Activated CD8-positive, alpha-beta memory T cell treated with anti-CD3 and anti-CD28 coated beads for 48 hours (primary cell): ENCODE data around the gene CORO2B.
"Not testable (repeated sequence)": the region's sequence is repeated elsewhere in the genome, so short reads cannot be mapped to it uniquely, and the experiment has no call there.

Source experiments
- DNase-seq, 3 experiments: peaks; one replicate each; pipeline ENCODE4 v3.0.0-alpha.2; 2020; ENCODE audit warnings: low read depth in 2 of 3, low spot score in 2 of 3

CORO2B gene

GRCh38 chr15:68644083-68644904, 65.5 kb downstream of the CORO2B start:
- DNase-seq, result no peak

- DNase-seq, result no peak
These were observed 66.2 kb downstream of the CORO2B start for GRCh38 chr15:68644996-68645395.

- no peak for DNase-seq
These were observed 67.4 kb downstream of the CORO2B start for GRCh38 chr15:68646156-68646555.

- DNase-seq, result no peak
These were observed 67.9 kb downstream of the CORO2B start for GRCh38 chr15:68646696-68647095.

DNA sequence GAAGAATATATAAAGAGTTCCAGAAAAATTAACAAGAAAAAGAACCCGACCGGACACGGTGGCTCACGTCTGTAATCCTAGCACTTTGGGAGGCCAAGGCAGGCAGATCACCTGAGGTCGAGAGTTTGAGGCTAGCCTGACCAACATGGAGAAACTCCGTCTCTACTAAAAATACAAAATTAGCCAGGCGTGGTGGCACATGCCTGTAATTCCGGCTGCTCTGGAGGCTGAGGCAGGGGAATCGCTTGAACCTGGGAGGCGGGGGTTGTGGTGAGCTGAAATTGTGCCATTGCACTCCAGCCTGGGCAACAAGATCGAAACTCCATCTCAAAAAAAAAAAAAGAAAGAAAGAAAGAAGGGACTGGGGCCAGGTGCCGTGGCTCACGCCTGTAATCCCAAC, 68.6 kb downstream of the CORO2B start:
- not testable (repeated sequence) for DNase-seq

DNA sequence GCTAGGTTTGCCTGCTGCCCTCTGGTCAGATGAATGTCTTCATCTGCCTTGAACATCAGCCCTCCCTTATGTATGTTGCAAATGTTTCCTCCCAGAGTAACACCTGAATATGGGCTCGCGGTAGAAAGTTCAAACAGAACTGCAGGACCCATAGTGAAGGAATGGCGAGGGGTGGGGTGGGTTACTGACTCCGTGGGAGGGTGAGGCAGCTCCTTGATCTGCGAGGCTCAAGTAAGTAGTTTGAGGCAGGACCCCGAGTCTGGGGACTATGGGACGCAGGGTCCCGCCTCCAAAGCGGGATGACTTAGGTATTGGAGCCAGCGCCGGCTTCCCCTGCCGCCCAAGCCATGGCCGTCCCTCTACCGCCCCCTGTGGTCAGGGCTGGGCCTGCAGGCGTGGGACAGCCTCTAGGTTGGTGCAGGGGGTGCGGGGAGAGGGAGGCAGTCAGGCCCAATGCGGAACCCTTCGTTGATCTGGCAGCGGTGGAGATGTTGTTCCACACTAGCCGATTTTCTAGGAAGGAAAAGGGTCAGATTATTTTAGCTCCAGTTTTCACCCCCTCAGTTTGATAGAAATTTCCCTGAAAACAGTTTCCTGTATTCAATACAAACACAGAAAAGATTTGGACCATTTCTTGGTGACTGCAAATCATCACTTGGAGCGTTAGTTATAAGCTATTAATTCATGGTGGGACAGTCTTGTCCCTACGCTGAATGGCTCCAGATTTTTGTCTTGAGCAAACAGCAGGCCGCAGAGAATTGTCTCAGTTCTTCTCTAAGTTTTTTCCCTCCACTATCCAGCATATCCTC, 72.3 kb downstream of the CORO2B start:
- DNase-seq, result peak; percentile 27 to 52 (median 30)

GRCh38 chr15:68651916-68652525, 73.2 kb downstream of the CORO2B start:
- no peak for DNase-seq

- no peak for DNase-seq
These were observed 74.3 kb downstream of the CORO2B start for GRCh38 chr15:68653031-68653635.

- no peak for DNase-seq
These were observed 75.0 kb downstream of the CORO2B start for GRCh38 chr15:68653801-68654200.

DNA sequence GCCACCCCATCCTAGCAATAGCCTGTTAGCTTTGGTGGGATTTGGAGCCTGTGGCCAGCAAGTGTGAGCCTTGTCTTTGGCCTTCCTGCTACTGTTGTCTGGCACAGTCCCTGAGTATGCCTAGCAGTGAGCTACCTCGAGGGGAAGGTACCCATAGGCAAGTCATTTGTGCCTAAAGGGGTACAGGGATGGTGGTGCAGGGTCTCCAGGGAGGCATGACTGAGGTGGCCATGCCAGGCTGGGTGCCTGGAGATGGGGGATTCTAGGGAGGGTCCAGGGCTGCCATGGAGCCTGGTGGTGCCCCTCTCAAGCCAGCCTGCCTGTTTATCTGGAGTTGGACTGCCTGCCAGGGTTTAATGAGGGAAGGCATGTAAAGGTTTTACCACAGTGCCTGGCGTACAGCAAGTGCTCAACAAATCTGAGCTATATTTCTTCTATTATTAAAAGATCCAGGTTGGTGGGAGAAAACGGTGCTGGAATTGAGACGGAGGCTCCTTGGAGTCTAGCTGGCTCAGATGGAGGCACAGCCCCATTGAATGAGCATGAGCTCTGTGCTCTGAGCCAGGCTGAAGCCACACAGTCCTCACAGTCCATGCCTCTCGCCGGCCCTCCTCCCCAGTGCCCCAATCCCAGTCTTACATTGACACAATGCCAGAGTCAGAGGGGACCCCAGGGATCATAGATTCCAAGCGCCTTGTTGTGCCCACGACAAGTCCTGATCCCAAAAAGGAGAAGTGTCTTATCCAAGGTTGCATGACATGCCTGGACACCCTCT, 76.2 kb downstream of the CORO2B start:
- DNase-seq, result no peak

DNA sequence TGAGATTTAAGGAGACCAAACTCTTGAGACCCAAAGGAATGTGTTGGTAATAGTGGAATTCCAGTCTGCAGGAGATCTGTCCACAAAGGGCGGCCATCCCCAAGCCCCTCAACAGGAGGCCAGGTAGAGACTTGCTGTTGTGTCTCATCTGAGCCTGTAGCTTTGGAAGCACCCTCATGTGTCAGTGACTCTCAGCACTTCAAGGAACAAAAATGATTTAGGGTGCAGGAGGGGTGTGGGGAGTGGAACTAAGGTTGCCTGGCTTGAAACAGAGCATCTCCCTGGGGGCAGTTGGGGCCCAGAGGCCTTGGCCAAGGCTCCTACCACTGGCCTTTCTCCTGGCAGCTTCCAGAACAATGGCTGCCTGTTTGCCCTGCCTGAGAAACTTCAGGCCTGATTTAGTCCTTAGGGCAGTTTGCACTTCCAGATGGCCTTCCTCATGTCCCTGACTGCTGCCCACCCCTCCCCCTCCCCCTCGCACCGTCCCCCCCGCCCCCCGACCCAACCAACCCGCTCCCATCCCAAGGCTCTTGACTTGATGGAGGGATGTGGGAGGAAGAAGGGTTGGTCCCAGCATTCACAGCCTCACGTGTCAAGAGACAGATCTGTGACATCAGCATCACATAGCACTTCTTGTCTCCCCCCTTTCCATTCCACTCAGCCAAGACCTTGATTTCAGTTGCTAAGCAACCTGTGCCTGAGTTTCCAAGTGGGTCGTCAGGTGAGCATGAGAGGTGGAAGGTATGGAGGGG, 77.1 kb downstream of the CORO2B start:
- DNase-seq, result no peak

- no peak for DNase-seq
These were observed 77.6 kb downstream of the CORO2B start for GRCh38 chr15:68656438-68656739.

- DNase-seq, result no peak
These were observed 79.4 kb downstream of the CORO2B start for GRCh38 chr15:68658151-68658550.

- DNase-seq, result no peak
These were observed 80.0 kb downstream of the CORO2B start for GRCh38 chr15:68658641-68659358.

DNA sequence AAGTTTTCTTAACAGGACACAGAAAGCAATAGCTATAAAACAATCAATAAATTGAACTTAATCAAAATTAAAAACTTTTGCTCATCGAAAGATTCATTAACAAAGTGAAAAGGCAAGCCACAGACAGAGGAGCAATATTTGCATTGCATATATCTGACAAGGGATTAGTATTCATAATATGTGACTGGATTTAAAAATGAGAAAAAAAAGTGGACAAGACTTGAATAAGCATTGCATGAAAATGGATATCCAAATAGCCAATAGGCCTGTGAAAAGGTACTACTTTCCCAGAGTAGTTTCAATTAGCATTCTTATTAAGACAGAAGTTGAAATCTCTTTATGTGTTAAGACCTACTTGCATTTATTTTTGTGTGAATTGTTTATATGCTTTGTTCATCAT, 84.7 kb downstream of the CORO2B start:
- no peak for DNase-seq

- DNase-seq, result no peak
These were observed 87.5 kb downstream of the CORO2B start for GRCh38 chr15:68666120-68666811.

DNA sequence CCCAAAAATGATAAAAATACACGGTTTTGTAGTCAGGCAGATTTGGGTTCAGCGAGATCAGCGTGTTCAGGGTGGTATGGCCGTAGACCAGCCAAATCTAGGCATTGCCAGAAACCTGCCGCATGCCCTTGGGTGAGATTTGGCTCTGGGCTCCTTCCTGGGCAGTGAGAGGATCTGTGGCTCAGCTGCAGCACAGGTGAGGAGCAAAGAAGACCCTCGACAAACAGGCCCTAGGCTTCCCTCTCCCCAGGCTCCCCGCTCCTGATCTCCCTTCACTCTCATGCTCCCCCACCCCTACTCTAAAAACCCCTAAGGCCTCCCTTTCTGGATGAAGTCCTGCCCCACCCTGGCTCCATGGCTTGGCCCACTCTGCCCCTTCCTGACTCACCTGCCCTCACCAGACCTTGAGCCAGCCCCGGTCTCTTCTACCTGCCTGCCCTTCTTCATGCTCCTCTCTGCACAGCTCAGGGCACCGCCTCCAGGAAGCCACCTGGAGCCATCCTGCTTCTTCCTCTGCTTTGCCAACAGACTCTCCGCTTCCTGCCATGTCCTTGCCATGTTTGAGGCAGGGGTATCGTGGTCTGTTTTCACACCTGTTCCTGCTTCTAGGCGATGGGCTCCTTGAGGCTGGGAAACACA, 88.1 kb downstream of the CORO2B start:
- no peak for DNase-seq

GRCh38 chr15:68667800-68668625, 89.2 kb downstream of the CORO2B start:
- no peak for DNase-seq
